ENCODE measurements around the gene OSBP.

GRCh38 chr11:59630493-59630892 lies 14.9 kb upstream of the OSBP start:
- TF ChIP-seq, protein P1, sequence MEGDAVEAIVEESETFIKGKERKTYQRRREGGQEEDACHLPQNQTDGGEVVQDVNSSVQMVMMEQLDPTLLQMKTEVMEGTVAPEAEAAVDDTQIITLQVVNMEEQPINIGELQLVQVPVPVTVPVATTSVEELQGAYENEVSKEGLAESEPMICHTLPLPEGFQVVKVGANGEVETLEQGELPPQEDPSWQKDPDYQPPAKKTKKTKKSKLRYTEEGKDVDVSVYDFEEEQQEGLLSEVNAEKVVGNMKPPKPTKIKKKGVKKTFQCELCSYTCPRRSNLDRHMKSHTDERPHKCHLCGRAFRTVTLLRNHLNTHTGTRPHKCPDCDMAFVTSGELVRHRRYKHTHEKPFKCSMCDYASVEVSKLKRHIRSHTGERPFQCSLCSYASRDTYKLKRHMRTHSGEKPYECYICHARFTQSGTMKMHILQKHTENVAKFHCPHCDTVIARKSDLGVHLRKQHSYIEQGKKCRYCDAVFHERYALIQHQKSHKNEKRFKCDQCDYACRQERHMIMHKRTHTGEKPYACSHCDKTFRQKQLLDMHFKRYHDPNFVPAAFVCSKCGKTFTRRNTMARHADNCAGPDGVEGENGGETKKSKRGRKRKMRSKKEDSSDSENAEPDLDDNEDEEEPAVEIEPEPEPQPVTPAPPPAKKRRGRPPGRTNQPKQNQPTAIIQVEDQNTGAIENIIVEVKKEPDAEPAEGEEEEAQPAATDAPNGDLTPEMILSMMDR (IDR thresholded peaks at IDR 0.05 in 4 of 5, conservative IDR thresholded peaks at IDR 0.05 in 1 of 5): no peak
- TF ChIP-seq POLR2A (IDR thresholded peaks at IDR 0.05): no peak
